Activated T-helper 1 cell treated with anti-CD3 and anti-CD28 coated beads, Interleukin-2, amount 50 U/mL, for 16 hours (primary cell): ENCODE data around the gene DOCK10.

Source experiments
- DNase-seq, 2 donors: peaks; one replicate each; pipeline ENCODE4 v3.0.0-alpha.2; 2020; ENCODE audit warnings: low read depth in 1 of 2, low spot score in 1 of 2

DOCK10 gene

DNA sequence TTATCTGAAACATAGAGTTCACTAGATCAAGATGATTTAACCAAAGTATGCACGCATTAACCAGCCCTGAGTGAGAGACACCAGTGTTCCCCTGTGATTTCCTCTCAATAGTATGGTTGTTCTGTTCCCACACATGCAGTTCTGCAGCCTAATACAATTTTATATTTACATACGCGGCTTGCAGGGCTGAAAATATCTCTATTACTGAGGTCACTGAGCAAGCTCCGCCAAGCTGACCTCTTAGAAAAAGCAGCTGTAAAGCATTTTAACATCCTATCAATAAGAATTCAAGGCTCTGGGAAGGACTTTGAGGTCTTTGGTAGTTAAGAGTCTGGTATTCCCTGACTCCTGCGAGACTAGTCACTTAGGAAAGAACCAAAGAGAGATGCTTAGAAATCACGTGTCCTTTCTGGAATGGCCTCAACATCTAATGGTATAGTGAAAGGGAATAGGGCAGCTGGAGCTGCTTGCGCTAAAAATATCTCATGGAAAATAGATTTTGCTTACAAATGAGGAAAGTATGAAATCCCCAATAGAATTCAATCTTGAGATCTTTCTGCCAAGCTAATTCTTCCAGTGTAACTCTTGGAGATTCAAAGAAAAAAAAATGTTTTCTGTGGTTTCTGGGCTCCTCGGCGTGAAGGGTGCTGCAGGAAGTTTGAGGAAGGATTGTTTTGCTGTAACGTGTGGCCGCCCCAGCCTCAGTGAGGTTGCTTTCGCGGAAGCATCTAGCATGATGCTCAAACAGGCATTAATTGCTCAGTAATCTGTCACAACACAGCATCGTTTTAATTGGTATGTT, 59.2 kb downstream of the DOCK10 start:
- DNase-seq: no peak

DNA sequence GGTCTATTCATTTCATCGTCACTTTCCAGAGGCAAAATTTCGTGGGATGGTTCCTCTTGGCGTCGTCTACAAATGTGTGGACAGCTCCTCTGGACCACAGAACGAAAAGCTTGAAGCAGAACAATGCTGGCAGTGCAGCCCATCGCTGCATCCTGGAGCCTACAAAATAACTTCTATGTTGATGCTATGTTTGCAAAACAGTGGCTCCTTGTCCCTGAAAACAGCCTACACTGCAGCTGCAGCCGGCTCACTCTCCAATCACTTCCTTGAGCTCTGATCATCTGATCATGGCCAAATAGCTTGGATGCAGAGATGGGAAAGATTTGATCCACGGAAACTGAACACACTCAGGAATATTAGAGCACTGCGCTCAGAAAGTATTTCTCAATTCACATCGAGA, 60.0 kb downstream of the DOCK10 start:
- no peak for DNase-seq

DNA sequence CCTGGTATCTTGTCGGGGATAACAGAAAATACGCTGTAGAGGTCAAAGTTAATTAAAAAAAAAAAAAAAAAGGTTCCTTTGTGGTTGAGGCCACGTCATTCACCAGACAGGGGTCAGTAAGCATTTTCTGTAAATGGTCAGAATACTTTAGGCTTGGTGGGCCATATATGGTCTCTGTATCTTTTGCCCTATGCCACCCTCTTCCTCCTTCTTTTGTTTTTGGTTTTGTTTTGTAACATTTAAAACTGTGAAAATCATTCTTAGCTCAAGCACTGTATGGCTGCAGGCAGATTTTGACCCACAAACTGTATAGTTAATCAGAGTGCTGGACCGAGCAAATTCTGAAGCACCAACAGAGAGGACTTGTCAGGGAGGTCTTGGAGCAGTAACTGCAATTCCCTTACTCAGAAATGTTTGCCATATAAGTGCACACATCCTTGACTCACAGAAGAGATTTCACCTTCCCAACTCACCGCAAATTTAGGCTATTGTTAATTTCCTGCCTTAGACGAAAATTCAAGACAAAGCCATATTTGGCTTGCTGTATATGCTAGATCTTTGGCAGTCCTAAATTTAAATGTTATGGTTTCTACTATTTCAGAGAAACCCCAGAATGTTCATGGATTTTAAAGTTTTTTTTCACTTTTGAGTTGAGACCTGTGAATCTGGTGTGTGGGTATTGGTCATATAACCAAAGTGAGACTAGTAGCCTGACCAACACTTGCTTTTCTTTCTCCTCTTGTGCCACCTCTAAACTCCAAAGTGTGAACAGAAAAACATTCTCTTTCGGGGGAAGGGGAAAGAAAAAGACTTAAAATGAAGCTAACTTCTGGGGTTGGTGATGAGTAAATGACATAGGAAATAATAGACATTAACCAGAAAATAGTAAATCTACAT, 65.4 kb downstream of the DOCK10 start:
- no peak for DNase-seq

DNA sequence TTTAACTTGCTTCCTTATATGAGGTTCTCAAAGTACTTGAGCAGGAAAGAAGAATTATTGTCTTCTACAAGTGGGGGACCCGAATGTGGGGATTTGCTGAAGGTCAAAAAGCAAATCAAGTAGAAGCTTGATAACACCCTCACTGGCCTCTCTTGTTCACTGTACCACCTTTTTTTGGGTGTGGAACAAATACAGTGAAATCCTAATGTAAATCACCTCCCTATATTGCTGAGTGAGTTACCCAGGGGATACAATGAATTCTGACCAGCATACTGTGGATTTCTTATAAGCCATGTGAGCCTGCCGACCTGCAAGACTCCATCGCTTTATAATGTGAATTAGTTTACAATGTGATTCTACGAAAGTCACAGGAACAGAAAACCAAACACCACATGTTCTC, 66.5 kb downstream of the DOCK10 start:
- DNase-seq: no peak

DNA sequence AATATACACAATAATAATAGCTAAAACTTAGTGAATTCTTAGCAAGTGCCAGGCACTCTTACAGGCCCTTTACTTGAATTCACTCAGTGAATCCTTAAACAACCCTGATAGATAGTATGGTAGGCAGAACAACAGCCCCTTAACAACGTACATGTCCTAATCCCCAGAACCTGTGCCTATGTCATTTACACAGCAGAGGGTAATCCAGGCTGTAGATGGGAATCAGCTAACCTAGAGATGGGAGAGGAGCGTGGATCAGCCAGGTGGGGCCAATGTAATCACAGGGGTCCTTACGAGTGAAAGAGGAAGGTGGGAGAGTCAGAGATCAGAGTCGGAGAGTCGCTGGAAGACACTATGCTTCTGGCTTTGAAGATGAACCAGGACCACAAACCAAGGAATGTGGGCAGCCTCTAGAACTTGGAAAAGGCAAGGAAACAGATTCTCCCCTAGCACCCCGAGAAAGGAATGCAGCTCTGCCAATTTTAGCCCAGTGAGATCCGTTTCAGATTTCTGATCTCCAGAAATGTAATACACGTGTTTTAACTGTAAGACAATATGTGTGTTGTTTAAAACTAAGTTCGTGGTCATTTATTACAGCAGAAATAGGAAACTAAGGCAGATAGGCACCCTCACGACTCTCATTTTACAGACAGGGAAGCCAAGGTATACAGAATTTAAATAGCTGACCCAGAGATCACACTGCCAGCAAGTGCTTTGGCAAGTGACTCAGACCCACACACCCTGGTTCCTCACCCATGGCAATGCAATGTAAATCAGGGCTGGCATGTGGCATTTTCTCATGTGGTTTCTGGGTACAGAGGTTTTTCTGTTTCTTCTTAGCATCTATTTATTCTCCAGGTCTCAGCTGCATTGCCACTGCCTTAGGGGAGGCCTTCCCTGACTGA, 68.9 kb downstream of the DOCK10 start:
- DNase-seq: no peak

DNA sequence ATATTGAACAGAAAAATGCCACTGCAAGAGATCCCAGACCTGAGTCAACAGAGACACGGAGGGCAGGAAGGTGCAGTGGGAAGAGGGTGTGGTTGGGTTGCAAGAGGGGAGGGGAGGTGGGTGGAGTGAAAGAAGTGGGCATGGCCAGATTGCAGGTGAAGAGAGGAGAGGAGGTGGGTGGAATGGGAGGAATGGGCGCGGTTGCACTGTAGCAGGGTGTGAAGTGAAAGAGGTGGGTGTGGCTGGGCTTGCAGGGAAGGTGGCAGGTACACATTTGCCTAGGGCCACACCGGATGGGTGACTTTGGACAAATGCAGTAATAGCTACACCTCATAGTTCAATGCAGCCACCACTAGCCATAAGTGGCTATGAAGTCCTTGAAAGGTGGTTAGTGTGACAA, 71.1 kb downstream of the DOCK10 start:
- DNase-seq: no peak

DNA sequence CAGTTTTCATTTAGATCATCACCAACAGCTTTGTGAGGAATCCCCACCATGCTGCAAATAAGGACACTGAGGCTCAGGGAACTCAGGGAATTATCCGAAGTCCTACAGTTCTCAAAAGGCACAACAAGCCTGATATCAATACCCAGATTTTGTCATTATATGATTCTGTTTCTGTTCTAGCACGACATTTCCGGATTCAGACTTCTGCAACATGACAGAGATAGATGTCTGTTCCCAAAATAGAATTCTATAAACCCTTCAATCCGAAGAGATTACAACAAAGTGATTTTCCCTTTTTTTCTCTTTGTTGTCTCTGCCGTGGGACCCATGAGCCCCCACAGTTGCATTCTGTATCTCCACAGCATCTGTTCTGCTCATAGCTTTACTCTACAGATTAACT, 72.0 kb downstream of the DOCK10 start:
- DNase-seq: no peak

DNA sequence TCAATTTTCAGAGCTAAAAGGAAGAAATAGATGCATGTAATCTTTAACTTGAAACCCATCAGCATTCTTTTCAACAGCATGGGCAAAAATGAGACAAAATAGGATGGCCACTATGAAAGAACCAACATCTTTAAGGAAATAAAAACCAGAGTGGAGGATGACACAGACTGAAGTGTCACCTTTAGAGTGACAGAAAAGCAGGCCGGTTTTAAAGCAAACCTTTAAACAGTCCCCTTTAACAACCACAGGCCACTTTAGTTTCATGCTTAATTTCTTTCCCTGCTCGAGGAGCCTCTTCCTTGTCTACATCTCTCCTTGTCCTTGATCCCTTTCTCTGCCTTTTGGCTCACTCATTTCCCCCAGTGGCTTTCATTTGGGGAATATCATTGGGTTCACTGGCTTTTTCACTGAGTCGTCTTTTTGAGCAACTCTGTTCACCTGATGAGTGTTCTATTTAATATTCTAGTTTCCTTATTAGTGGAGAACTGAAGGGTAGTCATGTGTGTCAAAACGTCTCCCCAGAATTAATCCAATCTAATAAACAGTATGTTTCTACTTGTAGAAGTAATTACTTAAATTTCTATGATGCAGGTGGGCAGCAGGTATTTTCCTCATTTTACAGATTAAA, 72.5 kb downstream of the DOCK10 start:
- DNase-seq: no peak

DNA sequence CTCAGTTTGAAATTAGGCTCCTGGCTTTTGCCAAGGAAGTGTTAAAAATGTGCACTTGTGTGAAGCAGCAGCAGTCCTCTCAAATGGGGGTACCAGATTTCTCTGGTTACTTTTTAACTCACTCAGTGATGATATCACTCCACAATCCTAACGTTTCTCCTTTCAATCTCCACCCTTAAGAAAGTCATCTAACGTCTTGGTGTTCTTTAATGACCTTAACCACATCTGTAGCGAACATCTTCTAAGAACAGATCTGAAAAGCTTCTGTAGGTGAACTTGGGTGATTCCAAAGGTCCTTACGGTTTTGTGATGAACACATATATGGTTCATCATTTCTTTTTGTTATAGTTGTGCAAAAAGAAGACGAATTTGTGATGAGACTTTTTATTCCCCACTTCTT, 73.2 kb downstream of the DOCK10 start:
- no peak for DNase-seq

DNA sequence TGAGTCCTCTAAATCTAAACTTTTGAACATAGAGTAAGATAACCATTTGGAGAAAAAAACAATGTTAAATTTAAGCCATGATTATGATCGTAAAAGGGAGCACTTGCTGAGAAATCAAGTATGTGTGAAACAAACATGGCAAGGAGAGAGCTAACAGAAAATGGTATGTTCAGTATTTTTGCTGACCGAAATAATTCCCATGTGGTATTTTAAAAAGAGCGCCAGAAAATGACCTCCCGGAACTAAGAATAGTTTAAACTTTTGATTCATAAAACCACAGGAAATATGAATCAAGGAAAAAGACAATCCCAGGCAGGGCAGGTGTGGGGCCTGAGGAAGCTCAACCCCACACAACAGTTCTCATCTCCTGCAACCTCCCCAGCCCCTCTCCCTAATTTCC, 74.2 kb downstream of the DOCK10 start:
- no peak for DNase-seq

DNA sequence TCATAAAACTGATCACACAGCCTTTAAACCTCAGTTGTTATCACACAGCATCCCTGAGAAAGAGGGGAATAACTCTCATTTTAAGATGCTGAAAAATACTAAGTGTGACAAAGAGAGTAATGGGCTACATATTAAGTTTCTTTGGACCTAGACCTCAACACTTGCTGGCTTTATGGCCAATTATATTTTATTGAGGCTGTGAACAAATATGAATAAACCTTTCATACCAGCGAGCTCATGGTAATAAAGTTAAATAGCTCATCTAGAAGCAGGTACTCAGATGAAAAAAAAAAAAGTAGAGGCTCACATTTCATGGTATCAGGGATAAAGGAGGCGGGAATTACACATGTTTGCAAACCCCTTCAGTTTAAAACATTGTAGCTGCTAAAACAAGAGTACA, 75.7 kb downstream of the DOCK10 start:
- DNase-seq: no peak

DNA sequence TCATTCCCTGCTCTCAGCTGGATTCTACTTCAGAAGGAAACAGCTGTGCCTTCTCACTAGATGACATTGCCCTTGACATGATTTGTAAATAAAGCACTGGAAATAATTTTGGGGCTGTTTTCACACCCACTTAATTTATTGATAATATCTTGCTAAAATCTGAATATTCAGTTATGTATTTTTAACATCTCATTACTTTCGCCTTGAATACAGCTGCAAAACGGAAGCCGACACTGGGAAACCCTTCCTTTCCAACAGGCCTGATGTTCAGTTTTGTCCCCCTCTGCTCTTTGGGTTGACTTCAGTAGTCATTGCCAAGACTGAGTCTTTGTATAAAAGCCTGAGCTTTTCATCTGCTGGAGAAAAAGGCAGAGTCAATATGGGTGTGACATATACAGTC, 82.7 kb downstream of the DOCK10 start:
- no peak for DNase-seq

DNA sequence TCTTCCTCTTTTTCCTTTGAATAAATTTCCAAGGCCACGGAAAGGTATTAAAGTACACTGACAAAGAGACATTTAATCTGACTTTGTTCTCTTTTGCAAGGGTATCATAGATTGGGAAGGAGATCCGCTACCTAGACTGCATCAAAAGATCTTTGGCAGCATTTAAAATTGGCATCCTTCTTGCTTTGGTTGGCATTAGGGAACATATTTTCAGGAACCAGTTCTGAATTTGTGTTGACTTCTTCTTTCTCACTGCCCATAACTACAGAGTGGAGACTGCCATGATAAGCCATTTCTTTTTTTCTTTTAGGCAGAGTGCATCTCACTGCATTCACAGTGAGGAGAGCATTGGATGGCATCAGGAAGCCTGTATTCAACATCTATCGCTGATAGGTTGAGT, 83.4 kb downstream of the DOCK10 start:
- DNase-seq: no peak

DNA sequence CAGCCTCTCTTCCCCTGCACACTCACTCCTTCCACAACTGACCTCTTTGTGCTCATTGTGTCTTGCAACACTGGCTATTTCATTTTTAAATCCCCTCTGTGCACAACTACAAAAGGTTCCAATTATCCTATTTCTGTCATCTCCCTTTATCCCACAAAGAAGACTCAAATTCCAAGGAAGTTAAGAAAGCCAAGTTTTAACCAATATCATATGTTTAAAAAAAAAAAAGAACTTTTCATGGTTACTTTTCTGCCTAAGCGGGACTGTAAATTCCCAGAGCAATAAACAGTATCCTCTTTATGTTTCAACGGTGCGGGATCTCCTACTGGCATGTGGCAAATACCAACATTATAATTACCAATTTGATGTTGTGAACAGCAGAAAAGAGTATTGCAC, 83.8 kb downstream of the DOCK10 start:
- DNase-seq: no peak

DNA sequence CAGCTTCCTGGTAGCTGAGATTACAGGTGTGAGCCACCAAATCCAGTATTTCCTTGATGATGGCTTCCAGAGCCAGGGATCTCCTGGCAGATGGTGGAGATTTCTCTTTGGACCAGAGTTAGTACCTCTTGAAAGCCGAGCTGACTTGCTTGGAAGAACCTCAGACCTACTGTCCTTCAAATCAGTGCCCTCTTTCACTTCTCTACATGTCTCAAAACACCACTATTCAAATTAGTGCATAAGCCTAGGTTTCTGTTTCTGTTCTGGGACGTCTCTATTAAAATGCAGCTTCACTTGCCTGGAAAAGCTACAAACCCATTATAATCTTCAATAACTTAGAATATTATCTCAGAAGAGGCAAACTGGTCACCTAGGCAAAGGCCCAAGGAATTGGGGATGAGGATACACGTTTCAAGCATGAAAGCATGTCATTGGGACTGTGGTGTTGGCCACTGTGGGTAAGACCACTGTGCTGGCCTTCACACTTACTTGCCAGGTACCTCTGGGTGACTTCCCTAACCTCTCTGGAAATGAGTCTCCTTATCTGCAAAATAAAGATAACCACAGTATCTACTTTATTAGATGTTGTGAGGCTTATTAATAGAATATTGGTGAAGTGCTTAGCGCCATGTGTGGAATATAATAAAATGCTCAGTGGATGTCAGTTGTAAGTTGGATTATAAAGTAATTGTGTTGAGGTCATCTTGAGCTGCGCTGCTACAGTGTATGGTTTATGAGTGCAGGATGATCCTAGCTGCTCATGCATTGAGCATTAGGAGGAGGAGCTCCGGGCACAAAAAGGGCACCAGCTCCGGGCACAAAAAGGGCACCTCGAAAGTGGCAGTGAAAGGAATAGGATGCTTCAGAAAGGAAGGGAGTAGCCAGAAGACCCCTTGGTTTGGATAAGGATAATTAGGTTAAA, 84.5 kb downstream of the DOCK10 start:
- DNase-seq: no peak

DNA sequence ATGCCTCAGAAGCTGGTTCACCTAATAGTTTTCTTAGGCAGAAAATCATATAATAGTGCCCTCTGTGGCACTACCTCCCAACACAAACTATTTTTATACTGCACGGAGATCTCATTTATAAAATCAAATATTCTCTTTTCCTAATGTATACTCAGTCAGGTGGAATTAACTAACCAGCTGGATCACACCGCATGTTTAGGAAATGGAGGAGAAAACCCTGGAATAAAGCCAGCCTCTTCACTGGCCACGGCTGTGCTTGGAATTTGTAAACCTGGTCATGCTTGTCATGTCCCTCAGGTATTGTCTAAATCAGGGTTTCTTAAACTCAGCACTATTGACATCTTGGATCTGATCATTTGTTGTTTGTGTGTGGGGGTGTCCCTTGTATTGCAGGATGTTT, 85.6 kb downstream of the DOCK10 start:
- no peak for DNase-seq

DNA sequence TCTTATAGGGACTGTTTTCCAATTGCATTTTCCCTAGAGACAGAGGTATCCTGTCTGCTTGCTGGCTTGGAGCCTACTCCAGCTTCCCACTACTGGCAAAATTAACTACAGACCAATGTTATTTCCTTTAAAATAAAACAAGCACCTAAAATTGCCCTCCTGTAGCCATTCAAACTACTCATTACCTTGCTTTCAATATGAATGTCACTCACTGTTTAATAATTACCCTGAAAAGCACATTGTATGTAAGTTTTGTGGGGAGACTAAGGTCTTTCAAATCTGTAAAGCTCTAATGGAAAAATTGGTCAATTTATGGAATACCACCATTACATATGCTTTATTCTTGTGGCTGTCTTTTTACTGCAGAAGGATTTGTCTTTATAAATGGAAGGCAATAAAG, 87.3 kb downstream of the DOCK10 start:
- no peak for DNase-seq

DNA sequence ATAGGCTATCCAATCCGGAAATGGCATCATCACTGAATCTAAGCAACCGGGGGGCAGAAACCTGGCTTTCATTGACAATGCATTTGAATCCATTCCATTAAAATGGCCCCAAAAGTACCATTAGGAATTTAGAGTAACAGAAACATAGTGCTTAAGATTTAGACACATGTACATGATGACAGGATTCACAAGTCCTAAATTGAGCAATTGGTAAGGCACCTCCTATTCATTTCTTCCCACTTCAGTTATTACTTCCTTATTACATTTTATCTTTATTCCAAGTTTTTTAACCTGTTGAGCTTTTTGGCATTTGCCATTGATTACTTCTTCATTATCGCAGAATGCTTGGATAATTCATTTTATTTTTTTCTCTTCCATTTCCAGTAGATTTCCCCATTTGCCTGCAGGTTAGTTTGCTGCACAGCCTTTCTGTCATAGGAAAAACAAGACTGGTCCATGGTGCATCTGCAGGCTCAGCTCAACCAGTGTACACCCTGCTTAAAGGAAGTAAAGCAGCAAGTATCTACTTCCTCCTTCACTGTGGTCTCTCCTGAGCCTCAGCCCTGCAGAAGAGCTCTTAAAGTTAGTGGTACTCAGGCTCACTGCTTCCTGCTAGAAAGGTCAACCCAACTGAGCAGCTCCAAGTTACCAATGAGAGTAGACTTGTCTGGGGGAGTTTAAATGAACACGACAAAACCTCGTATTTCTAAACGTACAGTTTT, 89.2 kb downstream of the DOCK10 start:
- DNase-seq: no peak
